Left lung (tissue), 10 donors: ENCODE data around the gene YLPM1. TPM values are rescaled to one million over a fixed set of nuclear protein-coding genes. Genes with fewer than 3 reads are reported as not detected.
A peak's percentile ranks its signal among the peaks of the same experiment; 100 is the strongest.

Experiments
- ATAC-seq: fragments of 200-7000 bp; cut with Tn5 transposase; one replicate; pipeline ENCODE4 v1.9.1; 2020; ENCODE audit warnings: moderate library complexity
- DNase-seq, 4 donors: peaks; one replicate each; pipeline ENCODE4 v3.0.0-alpha.2; 2013 to 2020
- H3K27ac ChIP-seq, 2 donors: fragments of 200-600 bp; sonication (generic) in 1 of 2; one replicate each; pipeline versions ENCODE4 v1.5.0 to v1.8.0; 2020 to 2021
- H3K27me3 ChIP-seq, 2 donors: fragments of 200-600 bp; sonication (generic) in 1 of 2; one replicate each; pipeline versions ENCODE4 v1.5.0 to v1.8.0; 2020 to 2021
- H3K36me3 ChIP-seq, 2 donors: fragments of 200-600 bp; sonication (generic) in 1 of 2; one replicate each; pipeline versions ENCODE4 v1.5.0 to v1.8.0; 2020 to 2021
- H3K4me1 ChIP-seq, 2 donors: fragments of 200-600 bp; one replicate each; pipeline ENCODE4 v1.8.0; 2021
- H3K4me3 ChIP-seq, 2 donors: fragments of 200-600 bp; sonication (generic) in 1 of 2; one replicate each; pipeline versions ENCODE4 v1.5.0 to v1.8.0; 2020 to 2021; ENCODE audit warnings: mild to moderate bottlenecking in 1 of 2
- H3K9me3 ChIP-seq, 2 donors: fragments of 200-600 bp; sonication (generic) in 1 of 2; one replicate each; pipeline versions ENCODE4 v1.5.0 to v1.8.0; 2020 to 2021
- intact Hi-C, 2 donors: fragments of 100-400 bp; cut with DNase I; formaldehyde crosslinking; loops; one replicate each; pipeline versions ENCODE4 v1.11.2 to v1.14.2; 2022
- polyA plus RNA-seq, 6 donors: library from polyadenylated mRNA; unstranded; fragments of 120-200 nt; gene quantifications; one replicate each; pipeline ENCODE4 v1.2.1, GENCODE V29; 2013; ENCODE audit not compliant: insufficient read length in 6 of 6
- total RNA-seq, 2 donors: library from RNA; stranded (reverse); fragmentation: NEBNext Ultra II Directional; extraction: Animal tissue kit (Norgen Biotek cat#: 25700); gene quantifications; one replicate each; pipeline ENCODE4 v1.2.1, GENCODE V29; 2021
- TF ChIP-seq, protein P1 (sequence below), 2 donors: fragments of 200-600 bp; sonication (generic) in 1 of 2; IDR thresholded peaks; one replicate each; pipeline versions ENCODE4 v1.5.0 to v1.8.0; 2021; ENCODE audit warnings: antibody characterized with exemption in 2 of 2
- donor health status: DM: no; HTN: yes; CAD: no.
- donor health status: DM: no; HTN: no; CAD: no.

Gene YLPM1
- total and polyA plus RNA-seq, 8 donors: 49.5 to 117 (median 107) TPM

DNA sequence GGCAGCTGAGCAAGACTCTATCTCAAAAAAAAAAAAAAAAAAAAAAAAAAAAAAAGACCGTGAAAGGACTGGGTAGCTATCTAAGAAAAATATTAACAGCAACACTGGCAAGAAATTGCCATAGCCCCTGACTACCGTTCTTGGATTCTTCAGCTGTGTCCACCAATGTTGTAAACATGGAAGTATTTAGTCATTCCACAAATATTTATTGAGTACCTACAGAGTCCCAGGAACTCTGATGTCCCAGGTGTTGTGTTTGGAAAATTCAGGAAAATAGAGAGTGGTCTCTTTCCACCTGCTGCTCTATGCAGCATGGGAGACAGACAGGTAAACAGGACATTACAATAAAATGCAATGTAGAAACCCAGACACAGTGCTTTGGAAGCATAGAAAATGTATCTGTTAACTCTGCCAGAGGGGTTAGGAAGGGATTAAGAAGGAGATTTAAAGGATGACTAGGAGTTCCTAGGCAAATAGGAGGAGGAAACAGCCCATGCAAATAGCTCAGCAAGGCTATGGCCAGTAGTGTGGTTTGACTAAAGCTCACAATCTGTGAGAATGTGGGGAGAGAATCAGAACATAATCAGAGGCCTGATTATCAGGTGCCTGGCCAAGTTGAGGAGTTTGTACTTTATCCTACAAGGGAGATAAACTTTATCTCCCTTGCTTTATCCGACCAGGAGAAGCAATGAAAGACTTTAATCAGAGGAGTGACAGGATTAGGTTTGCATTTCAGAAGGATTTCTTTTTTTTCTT is 116.5 kb downstream of the YLPM1 start:
- no peak overlapping the region for H3K27ac ChIP-seq
- intact Hi-C loops: no loop called here
- peaks cover 14 to 36% of the 10 kb centered on the region in 2 donors for H3K4me1 ChIP-seq
- TF ChIP-seq, protein P1, sequence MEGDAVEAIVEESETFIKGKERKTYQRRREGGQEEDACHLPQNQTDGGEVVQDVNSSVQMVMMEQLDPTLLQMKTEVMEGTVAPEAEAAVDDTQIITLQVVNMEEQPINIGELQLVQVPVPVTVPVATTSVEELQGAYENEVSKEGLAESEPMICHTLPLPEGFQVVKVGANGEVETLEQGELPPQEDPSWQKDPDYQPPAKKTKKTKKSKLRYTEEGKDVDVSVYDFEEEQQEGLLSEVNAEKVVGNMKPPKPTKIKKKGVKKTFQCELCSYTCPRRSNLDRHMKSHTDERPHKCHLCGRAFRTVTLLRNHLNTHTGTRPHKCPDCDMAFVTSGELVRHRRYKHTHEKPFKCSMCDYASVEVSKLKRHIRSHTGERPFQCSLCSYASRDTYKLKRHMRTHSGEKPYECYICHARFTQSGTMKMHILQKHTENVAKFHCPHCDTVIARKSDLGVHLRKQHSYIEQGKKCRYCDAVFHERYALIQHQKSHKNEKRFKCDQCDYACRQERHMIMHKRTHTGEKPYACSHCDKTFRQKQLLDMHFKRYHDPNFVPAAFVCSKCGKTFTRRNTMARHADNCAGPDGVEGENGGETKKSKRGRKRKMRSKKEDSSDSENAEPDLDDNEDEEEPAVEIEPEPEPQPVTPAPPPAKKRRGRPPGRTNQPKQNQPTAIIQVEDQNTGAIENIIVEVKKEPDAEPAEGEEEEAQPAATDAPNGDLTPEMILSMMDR (IDR thresholded peaks at IDR 0.05): no peak
- no peaks in the 10 kb centered on the region for H3K9me3 ChIP-seq
- no peaks in the 10 kb centered on the region for H3K27me3 ChIP-seq
- ATAC-seq (no peak), DNase-seq (no peak)
- no peak overlapping the region for H3K4me3 ChIP-seq
- no peaks in the 10 kb centered on the region for H3K36me3 ChIP-seq

DNA sequence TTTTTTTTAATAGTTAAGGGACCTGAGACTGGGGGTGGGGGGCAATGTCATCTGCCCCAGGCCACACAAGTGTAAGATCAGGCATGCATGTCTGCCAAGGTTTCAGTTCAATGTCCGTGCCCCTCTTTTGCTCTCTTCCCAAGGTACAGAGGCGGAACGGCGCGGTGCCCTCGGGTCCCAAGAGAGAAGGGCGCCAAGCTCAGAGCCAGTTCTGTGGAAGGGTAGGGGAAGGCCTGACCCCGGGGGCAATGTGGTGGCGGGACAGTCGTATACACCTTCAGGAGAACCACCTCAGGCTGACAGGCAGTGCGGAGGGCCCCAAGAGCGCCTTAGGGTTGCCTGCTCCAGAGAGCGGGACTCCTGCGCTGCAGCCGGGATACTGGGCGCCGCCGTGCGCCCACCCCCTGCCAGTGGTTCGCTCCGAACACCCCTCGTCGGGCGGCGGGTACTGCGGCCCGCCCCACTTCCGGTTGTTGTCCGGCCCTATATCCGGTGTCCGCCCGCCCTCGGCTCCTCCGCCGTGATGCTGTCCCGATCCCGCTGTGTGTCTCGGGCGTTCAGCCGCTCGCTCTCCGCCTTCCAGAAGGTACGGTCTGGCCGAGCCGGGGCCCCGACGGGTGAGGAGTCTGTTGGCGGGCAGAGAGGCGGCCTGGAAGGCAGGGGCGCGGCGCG is 118.5 kb downstream of the YLPM1 start, which contains the start of gene DLST:
Gene DLST (plus strand): TSS at position 486 of the 672 bp plus-strand sequence. CDS start 38 bp downstream, at position 524.
- peak; percentile 98 for ATAC-seq
- intact Hi-C loops: no loop called here
- DNase-seq: peak; percentile 88 to 96 (median 88)
- Histone ChIP-seq H3K4me3 (peak within 1 kb of the TSS; percentile 93 to 95), H3K36me3 (peaks cover 0 to 13% of the 10 kb centered on the region in 2 donors), H3K4me1 (peaks cover 29 to 51% of the 10 kb centered on the region in 2 donors), H3K27ac (peak within 1 kb of the TSS; percentile 95), H3K9me3 (no peaks in the 10 kb centered on the region), H3K27me3 (no peaks in the 10 kb centered on the region)
- TF ChIP-seq, protein P1 (IDR thresholded peaks at IDR 0.05): no peak

DNA sequence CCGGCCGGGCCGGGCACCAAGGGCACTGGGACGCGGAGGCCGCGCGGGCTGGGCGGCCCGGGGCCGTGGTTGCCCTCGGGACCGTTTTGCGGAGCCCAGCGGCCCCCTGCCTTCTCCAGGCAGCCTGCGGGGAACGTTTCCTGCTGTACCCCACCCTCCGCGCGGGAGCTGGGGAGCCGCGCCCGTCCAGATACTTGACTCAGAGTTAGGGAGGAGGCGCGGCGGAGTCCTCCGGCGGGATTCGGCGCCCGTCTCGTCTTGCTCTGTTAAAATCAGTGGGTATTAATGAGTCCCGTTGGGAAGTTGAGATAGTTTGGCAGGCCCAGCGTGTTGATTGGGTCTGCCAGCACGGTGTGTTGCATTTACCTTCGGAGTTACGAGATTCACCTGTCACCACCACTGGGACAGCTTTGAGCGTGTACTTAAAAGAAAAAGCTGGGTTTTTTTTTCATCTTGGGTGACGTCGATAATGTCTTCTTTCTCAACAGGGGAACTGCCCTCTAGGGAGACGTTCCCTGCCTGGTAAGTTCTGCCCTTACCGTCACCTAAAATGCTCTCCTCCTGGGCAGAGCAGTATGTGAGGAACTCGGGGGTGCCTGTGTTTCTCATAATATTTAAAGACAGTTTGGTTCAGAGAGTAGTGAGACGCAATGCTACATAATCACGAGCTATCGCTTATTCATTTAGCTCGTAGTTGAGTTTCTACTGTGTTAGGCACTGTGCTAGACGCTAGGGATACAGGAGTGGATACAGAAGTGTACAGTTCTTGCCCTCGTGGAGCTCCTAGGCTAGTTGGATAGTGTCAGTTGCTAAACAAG is 119.2 kb downstream of the YLPM1 start:
- TF ChIP-seq, protein P1 (IDR thresholded peaks at IDR 0.05): no peak
- intact Hi-C loops: no loop called here

More for the DNA sequence above, 119.2 kb downstream of the YLPM1 start:
- ATAC-seq (peak; percentile 64), DNase-seq (peak in 2 of 4 donors; percentile 21 to 56)
- Histone ChIP-seq H3K4me1 (peaks cover 31 to 57% of the 10 kb centered on the region in 2 donors), H3K9me3 (no peaks in the 10 kb centered on the region), H3K36me3 (peaks cover 0 to 20% of the 10 kb centered on the region in 2 donors), H3K4me3 (peak overlapping the region; percentile 93 to 95), H3K27ac (peak overlapping the region; percentile 95), H3K27me3 (no peaks in the 10 kb centered on the region)

Other genes starting within 250 kb of the YLPM1 start
- 100 to 1,000 TPM in 1 of 2 donors, 10 to 100 TPM in 1; 69.2 to 154 TPM for gene LTBP2, start 151.1 kb upstream of the YLPM1 start, total RNA-seq
- gene LTBP2, start 151.1 kb upstream of the YLPM1 start, polyA plus RNA-seq: 10 to 100 TPM; 14.0 to 25.7 (median 16.1) TPM
- gene AREL1, start 50.2 kb upstream of the YLPM1 start, total RNA-seq: 10 to 100 TPM; 34.3 to 42.6 TPM
- gene AREL1, start 50.2 kb upstream of the YLPM1 start, polyA plus RNA-seq: 10 to 100 TPM; 26.0 to 28.7 (median 27.9) TPM
- gene FCF1, start 50.2 kb upstream of the YLPM1 start, total RNA-seq: 10 to 100 TPM; 48.9 to 50.3 TPM
- 10 to 100 TPM; 66.5 to 75.9 (median 71.3) TPM for gene FCF1, start 50.2 kb upstream of the YLPM1 start, polyA plus RNA-seq
- under 1 TPM in 1 of 2 donors, not detected in 1; 0.08 TPM for gene PROX2, start 112.8 kb downstream of the YLPM1 start, total RNA-seq
- gene PROX2, start 112.8 kb downstream of the YLPM1 start, polyA plus RNA-seq: 1 to 10 TPM; 2.0 to 3.8 (median 3.1) TPM
- gene DLST, start 118.6 kb downstream of the YLPM1 start, total RNA-seq: 10 to 100 TPM; 88.3 to 98.6 TPM
- 100 to 1,000 TPM in 2 of 6 donors, 10 to 100 TPM in 4; 90.4 to 104 (median 96.3) TPM for gene DLST, start 118.6 kb downstream of the YLPM1 start, polyA plus RNA-seq
- 1 to 10 TPM; 5.6 to 6.7 TPM for gene RPS6KL1, start 159.9 kb downstream of the YLPM1 start, total RNA-seq
- 1 to 10 TPM in 4 of 6 donors, under 1 TPM in 2; 0.62 to 1.8 (median 1.1) TPM for gene RPS6KL1, start 159.9 kb downstream of the YLPM1 start, polyA plus RNA-seq
- 1 to 10 TPM; 3.4 to 4.6 TPM for gene PGF, start 192.3 kb downstream of the YLPM1 start, total RNA-seq
- 10 to 100 TPM; 12.3 to 18.6 (median 14.0) TPM for gene PGF, start 192.3 kb downstream of the YLPM1 start, polyA plus RNA-seq
- gene EIF2B2, start 239.6 kb downstream of the YLPM1 start, total RNA-seq: 10 to 100 TPM; 38.7 to 44.4 TPM
- gene EIF2B2, start 239.6 kb downstream of the YLPM1 start, polyA plus RNA-seq: 10 to 100 TPM; 43.5 to 58.2 (median 48.2) TPM